Heart left ventricle (tissue), 16 donors: ENCODE results near the gene CLEC4M. TPM values are rescaled to one million over a fixed set of nuclear protein-coding genes. Genes with fewer than 3 reads are reported as not detected.
"Not testable (repeated sequence)": the region's sequence is repeated elsewhere in the genome, so short reads cannot be mapped to it uniquely, and the experiment has no call there.

Source experiments
- ATAC-seq, 4 donors: fragments of 200-7000 bp; cut with Tn5 transposase; one replicate each; pipeline ENCODE4 v1.9.1; 2020 to 2022; ENCODE audit warnings: moderate library complexity in 4 of 4, mild to moderate bottlenecking in 3 of 4, moderate number of reproducible peaks in 1 of 4
- DNase-seq, 5 donors: peaks; one replicate each; pipeline ENCODE4 v3.0.0-alpha.2; 2020
- H3K27ac ChIP-seq, 12 donors: fragments of 200-600 bp; sonication (generic) in 4 of 12; one replicate each; pipeline versions ENCODE4 v1.5.0 to v1.8.0; 2016 to 2022; ENCODE audit warnings: mild to moderate bottlenecking in 2 of 12
- H3K27me3 ChIP-seq, 9 donors: fragments of 200-600 bp; sonication (generic) in 2 of 9; one replicate each; pipeline versions ENCODE4 v1.5.1 to v1.8.0; 2016 to 2022; ENCODE audit warnings: mild to moderate bottlenecking in 3 of 9
- H3K36me3 ChIP-seq, 9 donors: fragments of 200-600 bp; sonication (generic) in 2 of 9; one replicate each; pipeline versions ENCODE4 v1.5.0 to v1.8.0; 2018 to 2022; ENCODE audit warnings: mild to moderate bottlenecking in 2 of 9
- H3K4me1 ChIP-seq, 12 donors: fragments of 200-600 bp; sonication (generic) in 4 of 12; one replicate each; pipeline versions ENCODE4 v1.5.0 to v1.8.0; 2016 to 2022; ENCODE audit warnings: mild to moderate bottlenecking in 3 of 12
- H3K4me3 ChIP-seq, 12 donors: fragments of 200-600 bp; sonication (generic) in 4 of 12; one replicate each; pipeline versions ENCODE4 v1.5.0 to v1.8.0; 2017 to 2022; ENCODE audit warnings: mild to moderate bottlenecking in 9 of 12, moderate library complexity in 4 of 12
- H3K9me3 ChIP-seq, 12 donors: fragments of 200-600 bp; sonication (generic) in 4 of 12; one replicate each; pipeline versions ENCODE4 v1.5.0 to v1.8.0; 2016 to 2022; ENCODE audit warnings: mild to moderate bottlenecking in 1 of 12
- POLR2A ChIP-seq, 2 donors: fragments of 450-650 bp; IDR thresholded peaks; one replicate each; pipeline ENCODE4 v1.6.1; 2017; ENCODE audit warnings: antibody characterized with exemption in 2 of 2, mild to moderate bottlenecking in 2 of 2, moderate library complexity in 2 of 2
- WGBS, 4 donors: extraction: QIAGEN DNeasy Blood & Tissue Kit in 2 of 4; methylation state at CpG; one replicate each; pipeline versions ENCODE4 v1.1.5 to v1.1.7; 2013 to 2018; 5-methylcytosine and 5-hydroxymethylcytosine counted together
- intact Hi-C, 10 donors: fragments of 100-400 bp; cut with DNase I; formaldehyde crosslinking; loops; one replicate each; pipeline versions ENCODE4 v1.11.1 to v1.14.2; 2022
- polyA plus RNA-seq, 2 donors: library from polyadenylated mRNA; stranded (reverse); fragments of 200-250 nt; gene quantifications; one replicate each; pipeline ENCODE4 v1.2.3, GENCODE V29; 2013
- total RNA-seq, 9 donors: library from RNA; depleted of rRNA in 2 of 9; stranded (reverse); fragments of >200 nt in 2 of 9; fragmentation: NEBNext Ultra II Directional in 3 of 9; extraction: Animal tissue kit (Norgen Biotek cat#: 25700) in 3 of 9; gene quantifications; one replicate each; pipeline versions ENCODE4 v1.1.0 to v1.2.4, GENCODE V29; 2016 to 2023
- TF ChIP-seq, protein P1 (sequence below), 12 donors: fragments of 200-600 bp; sonication (generic) in 4 of 12; IDR thresholded peaks; one replicate each; pipeline versions ENCODE4 v1.5.0 to v1.8.0; 2018 to 2022; ENCODE audit warnings: antibody characterized with exemption in 12 of 12, mild to moderate bottlenecking in 5 of 12
- donor health status: ischemic (EF 13 %, LVEDD 7.1; RV severe dilation, severe dysfunction).
- donor health status: healthy with polysubstance abuse.
- donor health status: DM: no; HTN: yes; CAD: no.
- donor health status: DM: no; HTN: no; CAD: no.
- donor health status: ischemic (EF 25% LVEDD 6.9; RV normal size, moderate dysfunction).
- donor health status: ischemic (EF 25% LVEDD 5.7; RV mildly dilated, moderate dysfunction).
- donor health status: healthy.
- donor health status: DM: yes; HTN: yes; CAD: no.
- donor health status: ischemic (EF 35%, LVEDD 5.7; RV mildly dilated, moderate dysfunction).
- donor health status: nonischemic (EF 11% LVEDD 7.7; RV severe dilation, severe dysfunction).
- donor health status: DM: yes; HTN: yes; CAD: no.
- donor health status: PGD.
- donor health status: ischemic (EF 29% LVEDD 5.4; RV normal size, mild dysfunction).
- donor health status: nonischemic (EF 23%, LVEDD 6.1; RV moderate dilation, normal function).

The CLEC4M gene
- total and polyA plus RNA-seq, 11 donors = not detected

DNA sequence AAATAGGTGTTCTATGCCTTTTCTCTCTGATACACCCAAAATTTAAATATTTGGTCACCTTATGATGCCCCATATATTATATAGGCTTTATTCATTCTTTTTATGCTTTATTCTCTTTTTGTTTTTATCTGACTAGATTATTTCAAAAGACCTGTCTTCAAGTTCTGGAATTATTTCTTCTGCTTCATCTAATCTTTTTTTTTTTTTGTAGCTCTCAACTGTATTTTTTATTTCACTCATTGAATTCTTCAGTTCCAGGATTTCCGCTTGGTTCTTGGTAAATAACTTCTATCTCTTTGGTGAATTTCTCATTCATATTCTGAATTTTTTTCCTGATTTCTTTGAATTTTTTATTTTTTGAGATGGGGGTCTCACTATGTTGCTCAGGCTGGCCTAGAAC is 3.9 kb upstream of the CLEC4M start:
- H3K4me3 ChIP-seq = no peak overlapping the region
- 85 to 90% (median 90%) methylated on average over 1 of the region's 1 CpG for WGBS, 4 donors
- peaks cover 0 to 18% (median 0%) of the 10 kb centered on the region in 9 donors for H3K27me3 ChIP-seq
- H3K4me1 ChIP-seq = no peaks in the 10 kb centered on the region
- no peak for DNase-seq
- intact Hi-C loops = no loop called here
- no peak overlapping the region for H3K27ac ChIP-seq
- no peak for ATAC-seq
- no peaks in the 10 kb centered on the region for H3K36me3 ChIP-seq
- no peak for TF ChIP-seq POLR2A (IDR thresholded peaks at IDR 0.05)
- TF ChIP-seq, protein P1, sequence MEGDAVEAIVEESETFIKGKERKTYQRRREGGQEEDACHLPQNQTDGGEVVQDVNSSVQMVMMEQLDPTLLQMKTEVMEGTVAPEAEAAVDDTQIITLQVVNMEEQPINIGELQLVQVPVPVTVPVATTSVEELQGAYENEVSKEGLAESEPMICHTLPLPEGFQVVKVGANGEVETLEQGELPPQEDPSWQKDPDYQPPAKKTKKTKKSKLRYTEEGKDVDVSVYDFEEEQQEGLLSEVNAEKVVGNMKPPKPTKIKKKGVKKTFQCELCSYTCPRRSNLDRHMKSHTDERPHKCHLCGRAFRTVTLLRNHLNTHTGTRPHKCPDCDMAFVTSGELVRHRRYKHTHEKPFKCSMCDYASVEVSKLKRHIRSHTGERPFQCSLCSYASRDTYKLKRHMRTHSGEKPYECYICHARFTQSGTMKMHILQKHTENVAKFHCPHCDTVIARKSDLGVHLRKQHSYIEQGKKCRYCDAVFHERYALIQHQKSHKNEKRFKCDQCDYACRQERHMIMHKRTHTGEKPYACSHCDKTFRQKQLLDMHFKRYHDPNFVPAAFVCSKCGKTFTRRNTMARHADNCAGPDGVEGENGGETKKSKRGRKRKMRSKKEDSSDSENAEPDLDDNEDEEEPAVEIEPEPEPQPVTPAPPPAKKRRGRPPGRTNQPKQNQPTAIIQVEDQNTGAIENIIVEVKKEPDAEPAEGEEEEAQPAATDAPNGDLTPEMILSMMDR (IDR thresholded peaks at IDR 0.05) = no peak
- H3K9me3 ChIP-seq = peaks cover 0 to 53% (median 41%) of the 10 kb centered on the region in 12 donors

DNA sequence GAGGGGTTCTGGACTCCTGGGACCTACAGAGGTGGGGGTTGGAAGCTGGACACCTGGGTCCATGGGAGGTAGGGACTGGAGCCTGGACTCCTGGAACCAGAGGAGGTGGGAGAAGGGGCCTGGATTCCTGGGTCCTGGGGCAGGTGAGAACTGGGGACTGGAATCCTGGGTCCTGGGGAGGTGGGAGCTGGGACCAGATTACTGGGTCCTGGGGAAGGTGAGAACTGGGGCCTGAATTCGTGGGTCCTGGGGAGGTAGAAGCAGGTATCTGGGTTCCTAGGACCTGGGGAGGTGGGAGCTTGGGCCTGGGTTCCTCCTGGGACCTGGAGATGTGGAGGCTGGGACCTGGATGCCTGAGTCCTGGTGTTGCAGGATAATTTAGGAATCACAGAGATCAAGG is 653 bp downstream of the CLEC4M start:
- Histone ChIP-seq H3K4me1 (peaks cover 0 to 4% (median 0%) of the 10 kb centered on the region in 12 donors), H3K9me3 (peaks cover 0 to 16% (median 13%) of the 10 kb centered on the region in 12 donors), H3K27ac (no peak overlapping the region), H3K4me3 (no peak overlapping the region), H3K36me3 (no peaks in the 10 kb centered on the region), H3K27me3 (peaks cover 0 to 18% (median 0%) of the 10 kb centered on the region in 9 donors)
- no peak for DNase-seq
- ATAC-seq = no peak
- WGBS, 4 donors = 33 to 70% (median 50%) methylated on average over 1 of the region's 1 CpG
- intact Hi-C loops = no loop called here
- TF ChIP-seq POLR2A (IDR thresholded peaks at IDR 0.05) = no peak
- TF ChIP-seq, protein P1 (IDR thresholded peaks at IDR 0.05) = no peak

DNA sequence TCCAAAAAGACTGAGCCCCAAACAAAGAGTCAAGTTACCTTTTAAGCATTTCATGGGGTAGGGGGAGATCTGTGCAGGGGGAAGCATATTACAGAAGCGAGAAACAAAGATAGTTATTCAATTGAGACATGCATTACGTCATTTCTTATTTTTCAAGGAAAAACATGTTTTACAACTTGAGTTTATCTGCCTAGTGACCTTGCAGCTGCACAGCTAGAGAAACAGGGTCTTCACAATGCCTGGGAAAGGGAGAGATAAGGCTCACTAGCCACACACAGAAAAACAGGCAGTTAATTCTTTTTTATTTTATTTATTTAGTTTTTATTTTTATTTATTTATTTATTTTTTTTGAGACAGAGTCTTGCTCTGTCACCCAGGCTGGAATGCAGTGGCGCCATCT is 1.1 kb downstream of the CLEC4M start:
- H3K27ac ChIP-seq, ATAC-seq, H3K4me3 ChIP-seq, H3K4me1 ChIP-seq, intact Hi-C loops, H3K36me3 ChIP-seq, DNase-seq: not testable (repeated sequence)
- 46 to 58% (median 53%) methylated on average over 3 of the region's 3 CpGs for WGBS, 4 donors
- peaks cover 0 to 18% (median 0%) of the 10 kb centered on the region in 9 donors for H3K27me3 ChIP-seq
- H3K9me3 ChIP-seq = peaks cover 0 to 11% (median 9%) of the 10 kb centered on the region in 12 donors

DNA sequence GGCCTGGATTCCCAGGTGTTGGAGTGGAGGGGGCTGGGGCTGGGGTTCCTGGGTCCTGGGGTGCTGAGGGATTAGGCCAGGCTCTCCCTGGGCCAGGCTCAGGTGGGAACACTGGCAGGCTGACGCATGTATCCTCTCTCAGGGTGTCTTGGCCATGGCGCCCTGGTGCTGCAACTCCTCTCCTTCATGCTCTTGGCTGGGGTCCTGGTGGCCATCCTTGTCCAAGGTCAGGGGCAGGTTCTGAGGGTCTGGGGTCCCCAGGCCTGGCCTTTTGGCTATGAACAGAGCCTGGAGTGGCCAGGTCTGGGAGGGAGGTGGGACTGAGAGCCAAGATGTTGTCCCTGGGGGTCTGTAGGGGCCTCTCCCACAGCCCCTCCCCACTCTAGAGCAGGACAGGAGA is 2.0 kb downstream of the CLEC4M start:
- intact Hi-C loops, H3K4me1 ChIP-seq, H3K27ac ChIP-seq, ATAC-seq, H3K4me3 ChIP-seq, H3K36me3 ChIP-seq, H3K9me3 ChIP-seq, DNase-seq: not testable (repeated sequence)
- peaks cover 0 to 18% (median 0%) of the 10 kb centered on the region in 9 donors for H3K27me3 ChIP-seq
- 77 to 93% (median 90%) methylated on average over 2 of the region's 2 CpGs for WGBS, 4 donors

DNA sequence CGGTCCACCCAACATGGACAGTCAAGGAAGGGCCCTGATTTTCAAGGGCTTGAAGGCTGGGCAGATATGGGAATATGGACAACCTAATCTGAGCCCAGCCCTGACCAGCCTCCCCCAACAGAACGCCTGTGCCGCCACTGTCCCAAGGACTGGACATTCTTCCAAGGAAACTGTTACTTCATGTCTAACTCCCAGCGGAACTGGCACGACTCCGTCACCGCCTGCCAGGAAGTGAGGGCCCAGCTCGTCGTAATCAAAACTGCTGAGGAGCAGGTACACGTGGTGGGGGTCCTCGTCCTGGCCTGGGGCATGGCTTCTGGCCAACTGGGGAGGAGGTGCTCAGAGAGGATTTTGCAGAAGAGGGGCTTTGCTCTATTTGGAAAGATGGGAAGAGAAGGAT is 3.5 kb downstream of the CLEC4M start:
- Histone ChIP-seq H3K4me1 (peaks cover 0 to 4% (median 0%) of the 10 kb centered on the region in 12 donors), H3K9me3 (no peaks in the 10 kb centered on the region), H3K27me3 (peaks cover 0 to 29% (median 0%) of the 10 kb centered on the region in 9 donors), H3K4me3 (no peak overlapping the region), H3K36me3 (no peaks in the 10 kb centered on the region), H3K27ac (no peak overlapping the region)
- WGBS, 4 donors = 54 to 69% (median 62%) methylated on average over 10 to 11 of the region's 11 CpGs
- DNase-seq (no peak), ATAC-seq (no peak)
- intact Hi-C loops = no loop called here
- TF ChIP-seq, protein P1 (IDR thresholded peaks at IDR 0.05) = no peak
- no peak for TF ChIP-seq POLR2A (IDR thresholded peaks at IDR 0.05)
